ENCODE data around the gene GGT6. TPM values are rescaled to one million over a fixed set of nuclear protein-coding genes. Genes with fewer than 3 reads are reported as not detected.
"Not testable (repeated sequence)": the region's sequence is repeated elsewhere in the genome, so short reads cannot be mapped to it uniquely, and the experiment has no call there.

GGT6 gene
- not detected in 2 replicates for total RNA-seq (2014; rRNA removed; shearing (Covaris generic))

GRCh38 chr17:4560421-4560820, at the start of gene GGT6:
Gene GGT6 (minus strand): TSS chr17:4560577. CDS start chr17:4560521, 56 bp downstream.
- peaks cover 6% of the 10 kb centered on the region for H3K4me1 ChIP-seq (replicated peaks)
- H3K4me3 ChIP-seq = no peak within 1 kb of the TSS
- H3K27ac ChIP-seq = no peak within 1 kb of the TSS
- H3K27me3 ChIP-seq (replicated peaks) = no peaks in the 10 kb centered on the region
- H3K36me3 ChIP-seq = no peaks in the 10 kb centered on the region
- no peak for DNase-seq (ENCODE audit: low read depth in 1 of 2, low spot score in 2 of 2)
- no peaks in the 10 kb centered on the region for H3K9me3 ChIP-seq (replicated peaks)

- DNase-seq (ENCODE audit: low read depth in 1 of 2, low spot score in 2 of 2) = no peak
- H3K27ac ChIP-seq = no peak overlapping the region
- no peak overlapping the region for H3K4me3 ChIP-seq
- peaks cover 14% of the 10 kb centered on the region; the same call in 1 of the 2 replicates for H3K27me3 ChIP-seq (replicated peaks)
- no peaks in the 10 kb centered on the region for H3K36me3 ChIP-seq
- no peaks in the 10 kb centered on the region for H3K9me3 ChIP-seq (replicated peaks)
- no peaks in the 10 kb centered on the region for H3K4me1 ChIP-seq (replicated peaks)
These were observed 49.8 kb upstream of the GGT6 start for GRCh38 chr17:4610162-4610561.

- H3K4me1 ChIP-seq (replicated peaks) = no peaks in the 10 kb centered on the region
- H3K36me3 ChIP-seq = no peaks in the 10 kb centered on the region
- H3K9me3 ChIP-seq (replicated peaks) = no peaks in the 10 kb centered on the region
These were observed 49.4 kb upstream of the GGT6 start for GRCh38 chr17:4609761-4610160.

GRCh38 chr17:4607773-4608187, 47.4 kb upstream of the GGT6 start:
- H3K36me3 ChIP-seq = no peaks in the 10 kb centered on the region
- H3K4me3 ChIP-seq = no peak overlapping the region
- no peak for DNase-seq (ENCODE audit: low read depth in 1 of 2, low spot score in 2 of 2)
- H3K9me3 ChIP-seq (replicated peaks) = no peaks in the 10 kb centered on the region
- peaks cover 14% of the 10 kb centered on the region; the same call in 1 of the 2 replicates for H3K27me3 ChIP-seq (replicated peaks)
- no peaks in the 10 kb centered on the region for H3K4me1 ChIP-seq (replicated peaks)
- H3K27ac ChIP-seq = no peak overlapping the region

More at GRCh38 chr17:4609761-4610160, 49.4 kb upstream of the GGT6 start:
- Histone ChIP-seq H3K27me3 (replicated peaks) (peaks cover 14% of the 10 kb centered on the region; the same call in 1 of the 2 replicates), H3K27ac (no peak overlapping the region), H3K4me3 (no peak overlapping the region)
- no peak for DNase-seq (ENCODE audit: low read depth in 1 of 2, low spot score in 2 of 2)

GRCh38 chr17:4607261-4607741, 46.9 kb upstream of the GGT6 start:
- Histone ChIP-seq H3K27ac (no peak overlapping the region), H3K4me3 (no peak overlapping the region), H3K4me1 (replicated peaks) (no peaks in the 10 kb centered on the region), H3K9me3 (replicated peaks) (no peaks in the 10 kb centered on the region), H3K27me3 (replicated peaks) (peaks cover 14% of the 10 kb centered on the region; the same call in 1 of the 2 replicates), H3K36me3 (no peaks in the 10 kb centered on the region)
- DNase-seq (ENCODE audit: low read depth in 1 of 2, low spot score in 2 of 2) = no peak

GRCh38 chr17:4605826-4606225, 45.4 kb upstream of the GGT6 start:
- H3K4me3 ChIP-seq = no peak overlapping the region
- no peaks in the 10 kb centered on the region for H3K9me3 ChIP-seq (replicated peaks)
- H3K4me1 ChIP-seq (replicated peaks) = no peaks in the 10 kb centered on the region
- peak in 1 of 2 experiments; percentile 4 for DNase-seq (ENCODE audit: low read depth in 1 of 2, low spot score in 2 of 2)
- H3K36me3 ChIP-seq = no peaks in the 10 kb centered on the region
- peaks cover 14% of the 10 kb centered on the region; the same call in 1 of the 2 replicates for H3K27me3 ChIP-seq (replicated peaks)
- no peak overlapping the region for H3K27ac ChIP-seq

- not testable (repeated sequence) for H3K9me3 ChIP-seq (replicated peaks); H3K4me1 ChIP-seq (replicated peaks); H3K27ac ChIP-seq; H3K27me3 ChIP-seq (replicated peaks); H3K4me3 ChIP-seq; DNase-seq (ENCODE audit: low read depth in 1 of 2, low spot score in 2 of 2); H3K36me3 ChIP-seq
These were observed 44.4 kb upstream of the GGT6 start for GRCh38 chr17:4604736-4605135.

GRCh38 chr17:4604111-4604644, 43.8 kb upstream of the GGT6 start:
- H3K27ac ChIP-seq = no peak overlapping the region

GRCh38 chr17:4602041-4602440, 41.7 kb upstream of the GGT6 start:
- no peaks in the 10 kb centered on the region for H3K36me3 ChIP-seq
- no peak for DNase-seq (ENCODE audit: low read depth in 1 of 2, low spot score in 2 of 2)
- no peak overlapping the region for H3K4me3 ChIP-seq
- no peak overlapping the region for H3K27ac ChIP-seq
- H3K9me3 ChIP-seq (replicated peaks) = no peaks in the 10 kb centered on the region
- H3K4me1 ChIP-seq (replicated peaks) = no peaks in the 10 kb centered on the region
- H3K27me3 ChIP-seq (replicated peaks) = no peaks in the 10 kb centered on the region

More at GRCh38 chr17:4604111-4604644, 43.8 kb upstream of the GGT6 start:
- DNase-seq (ENCODE audit: low read depth in 1 of 2, low spot score in 2 of 2) = no peak
- Histone ChIP-seq H3K9me3 (replicated peaks) (no peaks in the 10 kb centered on the region), H3K4me1 (replicated peaks) (no peaks in the 10 kb centered on the region), H3K36me3 (no peaks in the 10 kb centered on the region), H3K4me3 (no peak overlapping the region), H3K27me3 (replicated peaks) (peaks cover 4% of the 10 kb centered on the region; the same call in 1 of the 2 replicates)

- no peak for DNase-seq (ENCODE audit: low read depth in 1 of 2, low spot score in 2 of 2)
- Histone ChIP-seq H3K36me3 (no peaks in the 10 kb centered on the region), H3K4me1 (replicated peaks) (no peaks in the 10 kb centered on the region), H3K27ac (no peak overlapping the region), H3K4me3 (no peak overlapping the region), H3K27me3 (replicated peaks) (no peaks in the 10 kb centered on the region), H3K9me3 (replicated peaks) (no peaks in the 10 kb centered on the region)
These were observed 40.9 kb upstream of the GGT6 start for GRCh38 chr17:4601326-4601725.

- Histone ChIP-seq H3K36me3 (no peaks in the 10 kb centered on the region), H3K9me3 (replicated peaks) (no peaks in the 10 kb centered on the region), H3K4me1 (replicated peaks) (no peaks in the 10 kb centered on the region), H3K27me3 (replicated peaks) (no peaks in the 10 kb centered on the region), H3K4me3 (no peak overlapping the region), H3K27ac (no peak overlapping the region)
- no peak for DNase-seq (ENCODE audit: low read depth in 1 of 2, low spot score in 2 of 2)
These were observed 40.2 kb upstream of the GGT6 start for GRCh38 chr17:4600563-4600962.

GRCh38 chr17:4599505-4600281, 39.3 kb upstream of the GGT6 start:
- no peaks in the 10 kb centered on the region for H3K4me1 ChIP-seq (replicated peaks)
- no peak for DNase-seq (ENCODE audit: low read depth in 1 of 2, low spot score in 2 of 2)
- no peaks in the 10 kb centered on the region for H3K27me3 ChIP-seq (replicated peaks)
- no peaks in the 10 kb centered on the region for H3K36me3 ChIP-seq
- no peaks in the 10 kb centered on the region for H3K9me3 ChIP-seq (replicated peaks)
- no peak overlapping the region for H3K4me3 ChIP-seq
- H3K27ac ChIP-seq = no peak overlapping the region

GRCh38 chr17:4598776-4599504, 38.6 kb upstream of the GGT6 start:
- no peak overlapping the region for H3K27ac ChIP-seq
- H3K4me3 ChIP-seq = no peak overlapping the region
- DNase-seq (ENCODE audit: low read depth in 1 of 2, low spot score in 2 of 2) = no peak
- H3K36me3 ChIP-seq = no peaks in the 10 kb centered on the region
- no peaks in the 10 kb centered on the region for H3K4me1 ChIP-seq (replicated peaks)
- H3K9me3 ChIP-seq (replicated peaks) = no peaks in the 10 kb centered on the region
- H3K27me3 ChIP-seq (replicated peaks) = no peaks in the 10 kb centered on the region

- H3K27me3 ChIP-seq (replicated peaks) = no peaks in the 10 kb centered on the region
- H3K36me3 ChIP-seq = no peaks in the 10 kb centered on the region
- H3K27ac ChIP-seq = no peak overlapping the region
- H3K4me1 ChIP-seq (replicated peaks) = no peaks in the 10 kb centered on the region
- no peak for DNase-seq (ENCODE audit: low read depth in 1 of 2, low spot score in 2 of 2)
- H3K9me3 ChIP-seq (replicated peaks) = no peaks in the 10 kb centered on the region
- H3K4me3 ChIP-seq = no peak overlapping the region
These were observed 37.6 kb upstream of the GGT6 start for GRCh38 chr17:4597975-4598374.

Data from SJSA1 (cell line).